Measurements from ENCODE around the gene HSD17B12.
"Not testable (repeated sequence)": the region's sequence is repeated elsewhere in the genome, so short reads cannot be mapped to it uniquely, and the experiment has no call there.

Gene HSD17B12

DNA sequence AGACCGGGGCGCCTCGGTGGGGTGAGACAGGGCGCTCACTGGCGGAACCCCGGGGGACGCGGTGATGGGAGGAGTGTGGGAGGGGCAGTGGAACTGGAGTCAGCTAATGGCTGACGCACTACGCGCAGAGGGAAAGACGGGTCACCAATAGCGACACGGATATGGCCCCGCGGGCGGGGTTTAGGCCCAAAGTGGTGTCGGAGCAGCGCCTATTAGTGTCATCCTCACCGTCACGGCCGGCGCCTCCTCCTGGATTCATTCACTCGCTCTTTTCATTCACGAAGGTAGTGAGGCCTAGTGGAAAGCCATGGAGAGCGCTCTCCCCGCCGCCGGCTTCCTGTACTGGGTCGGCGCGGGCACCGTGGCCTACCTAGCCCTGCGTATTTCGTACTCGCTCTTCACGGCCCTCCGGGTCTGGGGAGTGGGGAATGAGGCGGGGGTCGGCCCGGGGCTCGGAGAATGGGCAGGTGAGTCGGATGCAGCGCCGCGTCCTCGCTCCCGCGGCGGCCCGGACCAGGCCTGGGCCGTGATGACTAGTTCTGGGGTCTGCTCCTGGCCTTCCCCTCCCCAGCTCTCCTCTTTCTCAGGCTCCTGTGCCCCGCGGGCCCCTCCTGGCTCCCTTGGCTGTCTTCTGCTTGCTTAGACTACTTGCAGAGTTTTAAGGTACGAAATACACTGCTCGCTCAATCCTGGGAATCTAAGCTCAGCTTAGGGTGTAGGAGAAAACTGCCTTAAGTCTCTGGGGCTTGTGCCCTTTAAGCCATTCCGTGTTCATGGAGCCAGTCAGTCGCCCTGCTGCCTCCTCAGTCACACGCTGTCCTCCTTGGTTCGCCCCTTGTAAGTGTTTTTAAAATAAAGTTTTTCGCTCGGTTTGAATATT, at the start of gene HSD17B12:
Gene HSD17B12, plus strand, starts transcription at position 218 of the 880 bp plus-strand sequence. Its CDS starts 90 bp downstream, at position 308.
- peak; percentile 99 for DNase-seq

DNA sequence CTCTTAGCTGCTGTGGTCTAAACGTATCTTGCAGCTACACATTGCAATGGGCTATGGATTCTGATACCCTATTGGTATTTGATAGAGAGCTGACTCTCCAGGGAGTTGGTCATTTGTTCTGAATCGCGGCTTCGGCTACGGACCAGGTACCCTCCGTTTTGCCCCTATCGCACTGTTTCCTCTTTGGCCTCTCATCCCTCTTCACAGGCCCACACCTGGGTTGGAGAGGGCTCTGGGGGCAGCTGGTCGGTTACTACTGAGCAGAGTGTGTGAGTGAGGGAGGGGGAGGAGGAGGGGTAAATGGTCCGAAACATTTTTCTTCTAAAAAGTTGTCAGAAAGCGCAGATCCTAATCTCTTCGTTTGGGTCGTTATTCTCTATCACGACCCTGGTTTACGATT, 48.8 kb upstream of the HSD17B12 start:
- DNase-seq = no peak

DNA sequence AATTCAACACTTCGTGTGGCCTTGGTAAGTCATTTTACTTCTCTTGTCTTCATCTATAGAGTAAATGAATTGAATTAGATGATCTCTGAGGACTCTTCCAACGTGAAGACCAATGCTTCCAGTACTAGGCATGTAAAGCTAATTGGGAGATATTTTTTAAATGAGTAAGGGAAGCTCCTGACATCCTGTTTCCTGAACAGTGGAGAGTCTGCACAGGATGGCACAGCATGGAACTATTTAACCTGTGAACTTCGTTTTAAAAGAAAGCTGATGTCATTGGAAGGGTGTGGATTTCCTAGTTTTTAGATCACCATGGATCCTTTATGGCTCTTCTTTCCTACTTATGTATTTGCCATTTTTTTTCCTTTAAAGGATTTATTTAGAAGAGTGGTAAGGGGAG, 48.4 kb upstream of the HSD17B12 start:
- DNase-seq = no peak

DNA sequence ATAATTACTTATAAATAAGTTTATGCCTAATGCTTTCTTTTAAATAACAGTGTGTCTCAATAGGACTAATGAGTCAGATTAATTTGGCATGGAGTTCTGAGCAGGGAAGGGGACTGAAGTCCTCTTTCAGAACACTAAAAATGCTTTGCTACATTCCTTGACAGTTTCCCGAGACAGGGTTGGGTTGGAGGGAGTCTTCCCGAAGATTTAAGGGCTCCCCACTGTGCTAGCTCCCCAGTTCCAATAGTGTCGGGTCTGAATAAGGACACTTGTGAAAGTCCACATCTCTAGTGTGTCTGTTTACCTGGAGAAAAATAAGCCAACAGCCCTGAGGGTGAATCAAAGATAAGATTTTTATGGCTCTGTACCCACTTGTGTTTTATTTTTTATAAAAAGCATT, 41.8 kb upstream of the HSD17B12 start:
- no peak for DNase-seq

DNA sequence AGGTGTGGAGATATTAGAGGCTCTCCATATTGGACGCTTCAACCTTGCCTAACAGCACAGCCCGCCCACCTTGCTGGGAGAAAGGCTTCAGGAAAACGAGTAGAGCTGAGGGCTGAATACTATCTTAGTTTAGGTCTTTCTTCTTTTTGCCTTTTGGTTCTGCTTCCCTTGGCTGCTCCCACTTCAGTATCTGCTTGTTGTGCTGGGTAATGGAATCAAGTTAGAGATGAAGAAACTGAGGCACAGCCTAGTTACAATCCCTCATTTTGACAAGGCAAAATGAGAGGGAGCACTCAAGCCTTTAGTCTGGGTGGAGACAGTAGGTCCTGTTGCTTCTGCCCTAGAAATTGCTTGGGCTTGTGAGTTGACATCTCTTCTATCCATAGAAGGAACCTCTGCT, 41.3 kb upstream of the HSD17B12 start:
- DNase-seq = no peak

DNA sequence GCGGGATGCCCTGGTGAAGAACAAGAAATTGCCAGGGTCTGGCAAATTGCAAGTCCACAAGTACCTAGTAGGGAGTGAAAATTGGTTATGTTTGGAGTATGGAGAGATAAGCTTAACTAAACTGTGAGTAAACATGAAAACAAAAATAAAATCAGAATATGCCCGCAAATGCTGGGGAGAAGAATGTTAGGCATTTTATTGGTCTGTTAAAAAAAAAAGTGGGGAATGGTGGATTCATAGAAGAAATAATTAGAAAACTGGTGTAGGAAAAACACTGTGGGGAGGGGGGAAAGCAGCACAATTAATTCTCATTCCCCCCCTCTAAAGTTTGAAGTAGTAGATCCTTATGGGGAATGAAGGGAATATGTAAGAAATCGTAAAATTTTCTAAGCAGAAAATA, 40.6 kb upstream of the HSD17B12 start:
- no peak for DNase-seq

DNA sequence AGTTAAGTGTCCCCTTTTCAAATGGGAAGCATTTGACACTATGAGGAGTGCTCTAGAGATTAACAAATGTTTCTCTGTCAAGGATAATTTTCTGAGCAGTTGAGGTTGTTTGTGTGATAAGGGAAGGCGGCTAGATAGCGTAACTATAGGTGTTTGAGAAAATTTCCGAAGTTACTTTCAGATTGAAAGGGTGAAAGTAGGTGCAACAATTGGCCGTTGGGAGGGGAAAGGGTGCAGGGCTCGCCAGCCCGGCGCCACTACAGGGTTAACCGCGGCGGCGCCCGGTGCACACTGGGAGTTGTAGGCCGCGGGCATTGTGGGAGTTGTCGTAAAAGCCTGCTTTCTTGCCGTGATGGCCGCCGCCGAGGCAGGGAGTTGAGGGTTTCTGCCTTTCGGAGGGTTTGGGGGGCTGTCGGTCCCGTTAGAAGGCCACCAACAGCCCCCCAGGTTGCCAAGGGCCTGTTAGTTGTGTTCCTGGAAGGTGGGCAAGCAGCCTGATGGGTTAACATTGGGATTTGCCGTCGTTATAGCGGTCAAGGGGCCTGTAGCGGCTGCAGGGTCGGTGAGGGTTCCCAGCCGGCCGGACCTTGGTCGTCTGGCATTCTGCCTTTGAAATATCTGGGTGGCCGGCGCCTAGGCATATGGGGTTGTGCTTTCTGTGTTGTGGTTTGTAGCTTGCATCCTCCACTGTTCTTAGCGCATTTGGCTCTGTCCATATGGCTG, 36.5 kb upstream of the HSD17B12 start:
- peak; percentile 92 for DNase-seq

DNA sequence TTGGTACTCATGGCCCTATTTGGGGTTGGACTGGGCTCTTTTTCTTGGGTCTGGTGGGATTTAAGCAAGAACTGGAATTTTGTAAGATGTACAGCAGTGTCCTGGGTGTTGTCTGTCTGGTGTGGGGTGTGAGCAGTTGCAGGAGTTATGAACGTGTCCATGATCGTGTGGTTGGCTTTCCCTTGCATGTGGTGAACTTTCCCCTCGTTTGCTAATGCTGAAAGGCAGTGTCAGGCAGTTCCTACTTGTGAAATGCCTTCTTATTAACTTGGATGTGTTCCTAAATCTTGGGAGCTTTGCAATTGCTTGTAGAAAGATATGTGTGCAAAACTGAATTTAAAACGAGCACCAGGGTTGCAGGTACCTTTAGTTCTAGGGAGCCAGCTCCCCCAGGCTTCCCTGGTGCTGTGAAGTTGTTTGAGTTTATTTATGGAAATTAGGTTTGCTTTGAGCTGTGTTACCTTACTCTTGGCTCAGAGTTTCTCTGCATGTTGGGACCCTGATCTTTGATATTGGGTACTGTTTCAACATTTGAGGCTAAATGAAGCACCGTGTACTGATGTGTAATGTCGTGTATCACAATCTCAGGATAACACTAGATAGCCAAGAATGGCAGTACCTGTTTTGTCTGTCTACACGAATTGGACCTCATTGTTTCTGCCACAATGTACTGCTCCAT, 35.8 kb upstream of the HSD17B12 start:
- DNase-seq = no peak

DNA sequence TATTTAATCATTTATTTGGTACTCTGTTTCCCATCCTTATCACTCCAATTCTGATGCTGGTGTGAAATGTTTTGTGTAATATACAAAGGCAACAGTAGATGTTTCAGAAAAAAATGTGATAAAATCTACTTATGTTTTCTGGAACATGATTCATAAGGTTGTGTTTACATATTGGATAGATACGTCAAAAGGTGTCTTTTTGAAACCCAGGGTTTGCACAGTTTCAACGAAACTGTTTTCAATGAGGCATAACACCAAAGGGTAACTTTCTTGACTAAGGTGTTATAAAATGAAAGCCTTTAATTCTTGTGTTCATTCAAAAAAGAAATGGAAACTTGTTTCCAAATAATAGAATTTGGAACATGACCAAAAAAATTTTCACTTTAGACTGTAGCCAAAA, 33.8 kb upstream of the HSD17B12 start:
- DNase-seq = no peak

DNA sequence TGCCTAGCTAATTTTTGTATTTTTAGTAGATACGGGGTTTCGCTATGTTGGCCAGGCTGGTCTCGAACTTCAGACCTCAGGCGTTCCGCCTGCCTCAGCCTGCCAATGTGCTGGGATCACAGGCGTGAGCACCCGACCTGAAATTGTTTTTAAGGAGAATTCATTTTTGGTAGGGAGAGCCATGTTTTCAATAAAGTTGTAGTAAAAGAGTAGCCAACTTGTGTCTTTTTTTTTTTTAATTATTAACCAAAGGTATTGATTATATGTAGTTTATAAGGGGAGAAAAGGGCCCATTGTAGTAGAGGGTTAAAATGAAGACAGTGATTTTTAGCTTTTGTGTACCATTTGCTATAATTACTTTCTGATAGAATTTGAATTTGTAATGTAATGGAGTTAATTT, 31.6 kb upstream of the HSD17B12 start:
- no peak for DNase-seq

DNA sequence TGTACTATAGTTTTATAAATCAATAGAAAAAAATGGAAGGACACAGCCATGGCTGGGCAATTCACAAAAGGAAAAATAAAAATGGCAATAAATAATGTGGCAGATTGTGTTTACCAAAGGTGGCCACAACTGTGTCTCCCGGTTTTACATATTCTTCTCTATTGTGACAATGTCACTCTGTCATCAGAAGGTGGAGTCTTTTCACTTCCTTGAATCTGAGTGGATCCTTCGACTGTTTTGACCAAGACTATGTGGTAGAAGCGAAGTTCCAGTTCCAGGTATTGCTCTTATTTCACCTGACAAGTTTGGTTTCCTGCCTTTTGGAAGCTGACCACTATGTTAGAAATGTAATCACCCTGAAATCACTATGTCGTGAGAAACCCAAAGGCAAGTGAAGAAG, 31.0 kb upstream of the HSD17B12 start:
- DNase-seq = no peak

DNA sequence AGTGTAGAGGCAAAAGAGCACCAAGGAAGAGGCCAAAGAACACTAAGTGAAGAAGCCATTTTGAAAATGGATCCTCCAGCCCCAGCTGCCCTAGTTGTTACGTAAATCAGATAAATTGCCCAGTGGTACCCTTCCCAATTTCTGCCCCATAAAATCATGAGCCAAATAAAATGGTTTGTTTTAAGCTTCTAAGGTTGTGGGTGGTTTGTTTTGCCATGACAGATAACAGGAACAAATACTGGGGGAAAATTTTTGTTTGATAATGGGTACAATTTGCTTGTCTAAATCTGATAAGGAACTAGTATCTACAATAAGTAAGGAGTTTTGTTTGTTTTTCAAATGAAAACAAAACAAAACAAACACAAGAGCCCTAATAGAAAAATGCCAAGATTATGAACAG, 30.6 kb upstream of the HSD17B12 start:
- DNase-seq = no peak

DNA sequence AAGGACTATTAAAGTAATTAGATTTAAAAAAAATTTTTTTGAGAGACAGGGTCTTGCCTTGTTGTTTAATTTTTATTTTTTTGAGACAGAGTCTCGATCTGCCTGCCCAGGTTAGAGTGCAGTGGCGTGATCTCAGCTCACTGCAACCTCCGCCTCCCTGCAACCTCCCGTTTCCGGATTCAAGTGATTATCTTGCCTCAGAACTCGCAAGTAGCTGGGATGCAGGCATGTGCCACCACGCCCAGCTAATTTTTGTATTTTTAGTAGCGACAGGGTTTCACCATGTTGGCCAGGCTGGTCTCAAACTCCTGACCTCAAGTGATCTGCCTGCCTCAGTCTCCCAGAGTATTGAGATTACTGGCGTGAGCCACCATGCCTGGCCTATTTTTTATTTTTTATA, 17.5 kb upstream of the HSD17B12 start:
- not testable (repeated sequence) for DNase-seq

DNA sequence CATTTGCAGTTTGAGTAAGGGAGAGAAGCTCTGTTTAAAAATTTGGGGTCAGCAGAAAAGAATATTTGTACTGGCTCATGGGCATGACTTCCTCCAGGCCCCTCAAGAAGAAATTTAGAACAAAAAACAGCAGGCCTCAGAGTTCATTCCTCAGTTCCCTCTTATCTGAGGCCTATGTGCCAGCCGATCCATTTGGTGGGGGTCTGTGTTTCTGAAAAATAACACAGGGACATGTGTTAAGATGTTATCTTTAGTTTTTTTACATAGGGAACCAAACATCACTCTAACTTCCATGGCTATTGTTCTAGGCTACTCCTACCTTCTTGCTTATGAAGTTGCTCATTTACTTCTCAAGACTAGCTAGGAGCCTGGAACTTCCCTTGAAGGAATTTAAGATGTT, 16.2 kb upstream of the HSD17B12 start:
- no peak for DNase-seq

DNA sequence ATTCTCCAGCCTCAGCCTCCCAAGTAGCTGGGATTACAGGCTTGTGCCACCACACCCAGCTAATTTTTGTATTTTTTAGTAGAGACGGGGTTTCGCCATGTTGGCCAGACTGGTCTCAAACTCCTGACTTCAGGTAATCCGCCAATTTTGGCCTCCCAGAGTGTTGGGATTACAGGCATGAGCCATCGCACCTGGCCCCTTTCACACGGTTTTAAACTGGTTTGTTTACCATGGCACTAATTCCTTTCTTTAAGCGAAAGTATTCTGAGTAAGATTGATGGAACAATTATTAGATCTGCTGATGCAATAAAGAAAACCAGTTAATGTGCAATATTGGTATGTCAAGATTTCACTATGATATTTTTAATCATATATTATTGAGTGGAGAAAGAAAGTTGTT, 9.3 kb upstream of the HSD17B12 start:
- not testable (repeated sequence) for DNase-seq

DNA sequence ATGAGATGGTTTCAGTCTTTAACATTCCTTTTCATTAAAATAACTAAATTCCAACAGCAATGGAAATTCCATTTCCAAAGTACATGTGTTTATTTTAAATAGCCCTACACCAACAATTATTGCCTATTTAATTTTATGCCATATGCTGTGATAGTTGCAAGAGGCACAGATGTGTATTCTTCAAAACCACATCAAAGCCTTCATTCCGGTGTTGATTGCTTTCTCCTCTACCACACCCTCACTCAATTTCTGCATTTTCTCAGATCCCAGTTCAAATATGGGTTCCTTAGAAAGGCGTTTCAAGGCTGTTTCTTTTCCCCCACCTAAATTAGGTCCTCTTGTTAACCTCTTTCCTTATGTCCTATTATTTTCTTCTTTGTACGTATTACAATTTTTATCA, 6.0 kb upstream of the HSD17B12 start:
- no peak for DNase-seq

DNA sequence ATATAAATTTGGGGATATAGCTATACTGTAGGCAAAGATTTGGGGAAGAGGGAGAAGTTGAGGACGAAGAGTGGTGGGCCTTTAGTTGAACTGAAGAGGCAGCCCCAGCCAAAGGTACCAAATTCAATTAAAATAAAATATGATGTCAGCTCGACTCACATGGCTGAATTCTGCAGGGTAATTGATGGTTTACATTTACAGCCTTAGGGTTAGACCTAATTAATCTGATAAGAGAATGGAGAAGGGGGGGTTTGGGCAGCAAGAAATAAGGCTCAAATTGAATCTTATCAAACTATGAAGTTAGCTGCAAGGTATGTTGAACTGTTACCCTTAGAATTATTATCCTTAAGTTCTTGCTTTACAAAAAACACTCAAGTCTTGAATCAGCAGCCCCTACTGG, 3.6 kb upstream of the HSD17B12 start:
- DNase-seq = no peak

DNA sequence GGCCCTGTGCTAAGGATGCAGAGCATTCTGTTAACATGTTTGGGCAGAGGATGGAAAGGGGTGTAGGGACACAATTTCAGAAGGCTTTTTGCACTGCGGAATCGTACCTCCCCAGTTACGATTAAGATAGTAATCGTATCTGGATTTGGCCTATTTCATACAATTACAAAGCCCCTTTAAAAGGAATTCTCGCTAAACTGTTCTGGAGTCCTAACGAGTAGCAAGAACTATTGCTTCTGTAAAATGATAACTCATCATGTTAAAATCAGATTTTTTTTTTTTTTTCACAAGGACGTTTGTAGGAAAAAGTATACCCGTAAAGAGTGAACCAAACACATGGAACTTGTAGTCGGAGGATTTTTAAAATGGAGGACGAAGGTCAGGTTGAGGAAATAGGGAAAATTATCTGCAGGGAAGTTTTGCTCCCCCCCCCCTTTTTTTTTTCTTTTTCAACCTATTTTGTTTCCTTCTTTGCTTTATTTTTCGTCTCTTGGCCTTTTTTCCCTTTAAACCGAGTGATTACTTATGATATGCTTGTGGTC, 934 bp downstream of the HSD17B12 start:
- no peak for DNase-seq

DNA sequence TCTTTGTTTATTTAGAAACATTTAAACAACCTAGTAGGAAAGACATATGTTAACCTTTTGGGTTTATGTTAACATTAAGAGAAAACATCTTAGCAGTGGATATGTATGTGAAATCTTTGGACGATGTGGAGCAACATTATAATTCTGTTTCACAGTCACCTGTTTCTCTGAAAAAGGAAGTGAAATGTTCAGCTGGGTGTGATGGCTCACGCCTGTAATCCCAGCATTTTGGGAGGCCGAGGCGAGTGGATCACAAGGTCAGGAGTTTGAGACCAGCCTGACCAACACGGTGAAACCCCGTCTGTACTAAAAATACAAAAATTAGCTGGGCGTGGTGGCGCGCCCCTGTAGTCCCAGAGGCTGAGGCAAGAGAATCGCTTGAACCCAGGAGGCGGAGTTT, 1.5 kb downstream of the HSD17B12 start:
- DNase-seq = not testable (repeated sequence)

DNA sequence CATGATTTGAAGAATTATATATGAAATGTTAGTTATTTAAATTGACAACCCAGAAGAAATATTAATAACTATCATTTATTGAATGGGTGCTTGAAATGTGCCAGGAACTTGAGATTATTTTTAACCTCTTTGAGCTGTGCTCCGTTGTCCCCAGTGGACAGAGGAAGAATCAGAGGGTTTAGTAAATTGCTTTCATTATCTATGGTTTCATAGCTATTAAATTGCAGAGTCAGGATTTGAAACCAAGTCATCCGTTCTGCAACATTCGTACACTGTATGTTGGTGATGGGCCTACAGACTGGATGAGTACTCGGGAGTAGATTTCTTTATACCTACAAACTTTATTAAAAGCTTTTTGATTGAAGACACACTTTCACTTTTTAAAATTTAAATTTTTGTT, 4.9 kb downstream of the HSD17B12 start:
- DNase-seq = no peak

DNA sequence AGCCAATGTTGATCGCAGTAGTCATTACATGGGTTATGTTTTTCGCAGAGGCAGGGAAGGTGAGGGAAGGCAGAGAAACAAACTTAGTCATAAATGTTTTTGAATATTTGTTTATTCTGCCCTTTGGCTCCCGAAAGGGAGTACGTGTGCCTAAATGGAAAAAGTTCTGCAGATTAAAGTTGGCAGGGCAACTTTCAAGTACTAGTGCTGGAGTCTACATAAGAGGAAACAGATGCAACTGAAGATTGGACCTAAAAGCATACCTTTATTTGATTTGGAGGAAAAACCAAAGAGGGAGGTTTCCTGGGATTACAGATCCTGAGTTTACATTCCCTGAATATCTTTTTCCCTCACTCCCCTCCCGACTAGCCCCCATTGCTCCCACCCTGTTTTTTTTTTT, 5.7 kb downstream of the HSD17B12 start:
- no peak for DNase-seq

DNA sequence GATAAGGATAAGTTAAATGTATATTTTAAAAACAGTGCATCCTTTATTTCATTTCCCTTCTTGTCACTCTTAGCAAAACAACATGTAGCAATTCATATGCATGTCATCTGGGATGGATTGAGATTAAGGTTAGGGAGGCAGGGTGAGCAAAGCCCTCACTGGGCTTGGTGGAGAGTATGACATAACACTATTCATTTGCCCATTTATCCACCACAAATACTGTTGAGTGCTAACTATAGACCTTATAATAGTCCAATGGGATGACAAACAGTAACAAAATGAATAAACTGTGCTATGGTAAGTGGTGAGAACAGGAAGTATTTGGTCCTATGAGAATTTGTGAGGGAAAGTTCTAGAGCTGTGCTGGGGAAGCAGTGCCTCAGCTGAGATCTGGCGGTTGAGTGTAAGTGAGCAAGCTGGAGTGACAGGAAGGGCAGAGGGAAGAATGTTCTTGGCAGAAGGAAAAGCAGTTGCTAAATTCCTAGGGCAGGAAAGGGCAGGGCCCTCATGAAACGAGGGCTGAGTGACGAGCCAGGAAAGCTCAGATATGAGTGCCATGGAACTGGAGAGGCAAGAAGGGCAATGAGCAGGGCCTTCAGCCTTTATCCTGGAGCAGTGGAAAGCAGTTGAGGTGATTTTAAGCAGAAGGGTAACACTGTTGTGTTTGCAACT, 6.7 kb downstream of the HSD17B12 start:
- DNase-seq = peak; percentile 17

DNA sequence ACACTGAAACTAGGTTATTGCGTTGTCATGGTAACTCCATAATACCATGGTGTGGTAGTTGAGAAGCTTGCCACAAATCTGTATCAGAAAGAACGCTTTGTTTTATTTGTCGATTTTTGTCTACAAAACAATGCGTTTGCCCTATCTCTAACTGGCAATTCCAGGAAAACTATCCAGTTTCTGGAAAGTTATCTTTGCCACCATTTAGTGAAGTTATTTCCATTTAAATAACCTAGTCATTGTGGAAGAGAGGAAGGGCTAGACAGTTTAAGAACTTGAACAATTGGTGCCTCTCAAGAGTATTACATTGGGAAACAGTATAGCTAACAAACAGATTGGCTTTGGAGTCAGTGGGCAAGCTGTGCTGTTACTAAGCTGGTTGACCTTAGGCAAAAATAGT, 7.9 kb downstream of the HSD17B12 start:
- DNase-seq = no peak

Measured in right hindlimb (tissue), 1 donor.